Measurements from ENCODE around the gene SKP1.

The SKP1 gene

GRCh38 chr5:134130239-134130945 is 46.4 kb downstream of the SKP1 start:
- DNase-seq (ENCODE audit: low read depth in 2 of 2) = no peak

GRCh38 chr5:134129411-134130238 is 47.1 kb downstream of the SKP1 start:
- no peak for DNase-seq (ENCODE audit: low read depth in 2 of 2)

DNA sequence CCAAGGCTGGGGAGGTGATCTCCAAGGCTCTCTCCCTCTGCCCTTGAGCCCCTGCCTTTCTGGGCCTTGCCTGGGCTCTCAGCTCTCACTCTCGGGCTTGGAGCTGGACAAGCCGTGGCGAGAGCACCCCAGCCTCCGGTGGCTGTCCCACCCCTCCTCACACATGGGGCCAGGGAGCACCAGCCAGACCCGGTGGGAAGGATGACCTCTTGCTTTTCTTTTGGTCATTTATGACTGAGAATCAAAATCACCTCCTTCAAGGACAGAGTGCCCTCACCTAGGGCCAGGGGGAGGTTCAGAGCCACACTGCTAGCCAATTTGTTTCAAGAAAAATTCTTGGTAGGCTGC is 48.1 kb downstream of the SKP1 start:
- DNase-seq (ENCODE audit: low read depth in 2 of 2) = no peak

- DNase-seq (ENCODE audit: low read depth in 2 of 2) = no peak
Measured at GRCh38 chr5:134127988-134128647, 48.6 kb downstream of the SKP1 start.

- no peak for DNase-seq (ENCODE audit: low read depth in 2 of 2)
Measured at GRCh38 chr5:134127376-134127861, 49.3 kb downstream of the SKP1 start.

GRCh38 chr5:134125039-134126015 is 51.4 kb downstream of the SKP1 start:
- DNase-seq (ENCODE audit: low read depth in 2 of 2) = no peak

DNA sequence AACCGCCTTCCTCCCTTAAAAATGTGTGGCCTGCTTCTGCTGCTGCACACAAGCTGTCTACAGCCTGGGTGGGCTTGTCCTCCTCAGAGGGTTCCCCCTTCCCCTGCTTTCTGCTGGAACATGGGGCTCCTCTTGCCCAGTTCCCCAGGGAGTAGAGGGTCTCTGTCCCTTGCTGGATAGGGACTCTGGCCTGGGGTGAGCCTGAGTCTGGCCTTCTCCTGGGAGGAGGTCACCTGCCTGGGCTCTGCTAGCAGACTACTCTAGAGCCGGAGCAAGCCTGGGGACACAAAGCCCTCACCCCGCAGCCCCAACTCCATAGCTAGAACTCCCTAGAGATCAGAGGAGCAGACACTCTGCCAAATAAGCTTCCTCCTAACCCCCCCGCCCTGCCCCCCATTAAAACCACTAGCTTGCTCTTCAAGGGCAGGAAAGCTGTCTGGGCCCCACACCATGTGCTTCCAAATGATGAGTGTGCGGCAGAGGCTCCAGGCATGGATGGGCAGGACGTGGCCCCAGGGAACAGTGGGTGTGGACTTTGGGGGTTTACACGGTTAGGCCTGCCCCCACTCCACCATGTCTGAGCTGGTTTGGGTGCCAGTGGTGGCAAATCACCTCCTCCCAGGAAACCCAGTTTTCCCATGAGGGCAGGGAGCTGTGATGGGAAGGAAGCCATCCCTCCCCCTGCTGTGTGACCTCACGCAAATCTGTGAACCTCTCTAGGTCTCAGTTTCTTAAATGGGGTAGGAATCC is 52.3 kb downstream of the SKP1 start:
- no peak for DNase-seq (ENCODE audit: low read depth in 2 of 2)

GRCh38 chr5:134123360-134123759 is 53.4 kb downstream of the SKP1 start:
- DNase-seq (ENCODE audit: low read depth in 2 of 2) = no peak

GRCh38 chr5:134122530-134122929 is 54.2 kb downstream of the SKP1 start:
- no peak for DNase-seq (ENCODE audit: low read depth in 2 of 2)

DNA sequence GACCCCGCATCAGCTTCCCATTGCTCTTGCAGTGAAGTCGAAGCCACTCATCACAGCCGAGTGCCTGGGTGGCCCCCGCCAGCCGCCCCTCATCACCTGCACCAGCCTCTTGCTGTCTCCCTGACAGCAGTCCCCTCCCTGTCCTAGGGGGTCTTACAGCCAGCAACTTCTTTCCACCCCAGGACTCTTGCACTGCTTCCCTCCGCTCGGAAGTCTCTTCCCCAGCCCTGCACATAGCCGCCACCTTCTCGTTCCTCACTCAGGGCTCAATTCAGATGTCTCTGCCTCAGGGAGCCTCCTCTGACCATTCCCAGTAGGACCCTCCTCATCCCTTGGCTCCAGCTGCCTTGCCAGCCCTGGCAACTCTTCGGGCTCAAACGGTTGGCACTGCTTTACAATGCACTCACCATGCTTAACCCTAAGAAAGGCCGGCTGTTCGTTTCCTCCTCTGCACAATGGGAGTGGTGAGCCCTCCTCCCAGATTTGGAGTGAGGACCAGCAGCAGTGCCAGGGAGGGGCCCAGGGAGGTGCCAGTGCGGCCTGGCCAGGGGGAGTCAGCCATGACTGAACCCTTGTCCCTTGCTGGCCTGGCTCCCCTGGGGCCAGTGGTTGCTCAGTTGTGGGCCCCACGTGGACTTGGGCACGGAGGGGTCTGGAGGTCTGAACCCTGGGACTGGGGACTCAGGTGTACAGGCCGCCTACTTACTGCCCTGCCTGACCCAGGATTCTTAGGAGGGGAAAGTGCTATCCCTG is 56.2 kb downstream of the SKP1 start:
- DNase-seq (ENCODE audit: low read depth in 2 of 2) = no peak

GRCh38 chr5:134119720-134120119 is 57.0 kb downstream of the SKP1 start:
- no peak for DNase-seq (ENCODE audit: low read depth in 2 of 2)

- no peak for DNase-seq (ENCODE audit: low read depth in 2 of 2)
Measured at GRCh38 chr5:134118212-134118835, 58.4 kb downstream of the SKP1 start.

GRCh38 chr5:134116789-134117761 is 59.7 kb downstream of the SKP1 start:
- DNase-seq (ENCODE audit: low read depth in 2 of 2) = no peak

GRCh38 chr5:134116286-134116685 is 60.5 kb downstream of the SKP1 start:
- no peak for DNase-seq (ENCODE audit: low read depth in 2 of 2)

DNA sequence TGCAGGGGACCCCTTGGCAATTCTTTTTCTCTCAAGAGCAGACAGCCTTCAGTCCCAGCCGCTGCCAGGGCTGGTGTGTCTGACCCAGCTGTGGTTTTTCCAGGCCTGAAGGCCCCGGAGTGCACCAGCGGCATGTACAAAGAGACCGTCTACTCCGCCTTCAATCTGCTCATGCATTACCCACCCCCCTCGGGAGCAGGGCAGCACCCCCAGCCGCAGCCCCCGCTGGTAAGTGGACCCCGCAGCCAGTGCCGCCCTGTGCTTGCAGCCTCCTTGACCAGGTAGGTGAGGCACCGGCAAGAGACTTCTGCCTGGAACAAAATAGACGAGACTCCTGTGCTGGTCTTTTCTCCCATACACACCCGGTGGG is 61.0 kb downstream of the SKP1 start:
- DNase-seq (ENCODE audit: low read depth in 2 of 2) = no peak

GRCh38 chr5:134114886-134115805 is 61.6 kb downstream of the SKP1 start:
- peak; percentile 62 to 72 for DNase-seq (ENCODE audit: low read depth in 2 of 2)
